Thoracic aorta (tissue), 2 donors: ENCODE data around the gene SLC44A3. TPM values are rescaled to one million over a fixed set of nuclear protein-coding genes. Genes with fewer than 3 reads are reported as not detected.

Source experiments
- ATAC-seq: fragments of 150-250 bp; one replicate; pipeline ENCODE4 v1.8.0; 2017; ENCODE audit warnings: low read depth; ENCODE audit not compliant: insufficient number of reproducible peaks, low FRiP score
- DNase-seq: peaks from one replicate; pipeline ENCODE4 v3.0.0-alpha.2; 2020; ENCODE audit warnings: low spot score
- H3K27ac ChIP-seq, 2 donors: fragments of 200-600 bp; sonication (generic); 1 replicate in 1 of 2; 2 replicates in 1 of 2; pipeline ENCODE4 v1.5.1; 2016; ENCODE audit warnings: mild to moderate bottlenecking in 2 of 2, moderate library complexity in 2 of 2
- H3K27me3 ChIP-seq: fragments of 200-600 bp; sonication (generic); replicated peaks from 2 replicates; pipeline ENCODE4 v1.6.0; 2016; ENCODE audit warnings: mild to moderate bottlenecking; ENCODE audit not compliant: insufficient read depth
- H3K36me3 ChIP-seq: fragments of 200-600 bp; sonication (generic); one replicate; pipeline ENCODE4 v1.5.1; 2016
- H3K4me1 ChIP-seq, 2 donors: fragments of 200-600 bp; sonication (generic); 1 replicate in 1 of 2; 2 replicates in 1 of 2; pipeline versions ENCODE4 v1.5.1 to v1.6.0; 2016; ENCODE audit warnings: low read depth in 2 of 2, mild to moderate bottlenecking in 1 of 2; ENCODE audit not compliant: control insufficient read depth in 1 of 2
- H3K4me3 ChIP-seq: fragments of 200-600 bp; sonication (generic); 2 replicates; pipeline ENCODE4 v1.5.1; 2016; ENCODE audit warnings: mild to moderate bottlenecking
- H3K9me3 ChIP-seq: fragments of 200-600 bp; sonication (generic); 2 replicates; pipeline ENCODE4 v1.5.1; 2016
- total RNA-seq, 2 donors: library from RNA; depleted of rRNA; stranded (reverse); fragments of >200 nt; gene quantifications; one replicate each; pipeline versions ENCODE4 v1.1.0 to v1.2.3, GENCODE V29; 2016
- TF ChIP-seq, protein P1 (sequence below): fragments of 200-600 bp; sonication (generic); IDR thresholded peaks from one replicate; pipeline ENCODE4 v1.5.1; 2019; ENCODE audit warnings: antibody characterized with exemption

Gene SLC44A3
- total RNA-seq, 2 donors from 2014 or later, result 2.5 to 3.7 TPM

DNA sequence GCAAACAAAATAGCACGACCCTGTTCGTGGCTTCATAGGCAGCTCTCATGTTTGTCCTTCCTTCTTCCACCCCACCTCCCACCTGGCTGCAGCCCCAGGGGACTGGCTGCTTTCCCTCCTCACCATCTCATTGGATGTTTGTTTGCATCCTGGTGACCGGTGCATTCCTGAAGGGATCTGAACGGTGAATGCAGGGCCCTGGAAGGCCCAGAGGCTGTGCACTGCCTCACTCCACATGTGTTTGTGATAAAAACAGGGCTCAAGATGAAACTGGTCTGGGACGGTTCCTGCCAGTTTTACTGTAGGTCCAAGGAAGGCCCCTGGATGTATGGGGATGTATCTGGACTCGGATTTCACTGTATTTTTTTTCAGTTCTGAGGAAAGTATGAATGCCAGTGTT, 63.9 kb downstream of the SLC44A3 start:
- Histone ChIP-seq H3K36me3 (no peaks in the 10 kb centered on the region), H3K27me3 (no peaks in the 10 kb centered on the region), H3K27ac (peak overlapping the region; percentile 55 to 79), H3K4me1 (peaks cover 16 to 26% of the 10 kb centered on the region in 2 donors), H3K4me3 (peak overlapping the region; percentile 39), H3K9me3 (no peaks in the 10 kb centered on the region)
- ATAC-seq (no peak), DNase-seq (no peak)
- TF ChIP-seq, protein P1, sequence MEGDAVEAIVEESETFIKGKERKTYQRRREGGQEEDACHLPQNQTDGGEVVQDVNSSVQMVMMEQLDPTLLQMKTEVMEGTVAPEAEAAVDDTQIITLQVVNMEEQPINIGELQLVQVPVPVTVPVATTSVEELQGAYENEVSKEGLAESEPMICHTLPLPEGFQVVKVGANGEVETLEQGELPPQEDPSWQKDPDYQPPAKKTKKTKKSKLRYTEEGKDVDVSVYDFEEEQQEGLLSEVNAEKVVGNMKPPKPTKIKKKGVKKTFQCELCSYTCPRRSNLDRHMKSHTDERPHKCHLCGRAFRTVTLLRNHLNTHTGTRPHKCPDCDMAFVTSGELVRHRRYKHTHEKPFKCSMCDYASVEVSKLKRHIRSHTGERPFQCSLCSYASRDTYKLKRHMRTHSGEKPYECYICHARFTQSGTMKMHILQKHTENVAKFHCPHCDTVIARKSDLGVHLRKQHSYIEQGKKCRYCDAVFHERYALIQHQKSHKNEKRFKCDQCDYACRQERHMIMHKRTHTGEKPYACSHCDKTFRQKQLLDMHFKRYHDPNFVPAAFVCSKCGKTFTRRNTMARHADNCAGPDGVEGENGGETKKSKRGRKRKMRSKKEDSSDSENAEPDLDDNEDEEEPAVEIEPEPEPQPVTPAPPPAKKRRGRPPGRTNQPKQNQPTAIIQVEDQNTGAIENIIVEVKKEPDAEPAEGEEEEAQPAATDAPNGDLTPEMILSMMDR, result no peak

DNA sequence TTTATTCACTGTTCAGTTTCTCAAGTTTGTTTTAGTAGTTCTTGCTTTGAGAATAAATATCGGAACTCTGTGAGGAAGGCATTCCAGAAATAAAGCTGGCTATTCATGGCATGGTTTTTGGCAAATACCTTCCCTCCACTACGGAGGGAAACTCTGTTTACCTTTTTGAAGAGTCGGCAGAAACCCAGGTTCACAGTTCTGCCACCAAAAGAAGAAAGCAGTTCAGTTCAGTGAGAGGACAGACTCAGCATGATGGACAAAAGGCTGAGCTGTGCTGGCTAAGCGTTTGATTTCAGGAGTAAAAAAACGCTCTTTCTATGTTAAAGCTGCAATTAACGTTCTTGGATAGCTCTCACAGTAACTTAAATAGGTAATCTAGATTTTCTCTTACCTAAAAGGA, 64.3 kb downstream of the SLC44A3 start:
- TF ChIP-seq, protein P1, result no peak
- H3K27me3 ChIP-seq, result no peaks in the 10 kb centered on the region
- H3K4me3 ChIP-seq, result peak overlapping the region; percentile 39
- no peak for ATAC-seq
- H3K27ac ChIP-seq, result peak overlapping the region; percentile 55 to 79
- H3K9me3 ChIP-seq, result no peaks in the 10 kb centered on the region
- peaks cover 16 to 26% of the 10 kb centered on the region in 2 donors for H3K4me1 ChIP-seq
- DNase-seq, result no peak
- H3K36me3 ChIP-seq, result no peaks in the 10 kb centered on the region

DNA sequence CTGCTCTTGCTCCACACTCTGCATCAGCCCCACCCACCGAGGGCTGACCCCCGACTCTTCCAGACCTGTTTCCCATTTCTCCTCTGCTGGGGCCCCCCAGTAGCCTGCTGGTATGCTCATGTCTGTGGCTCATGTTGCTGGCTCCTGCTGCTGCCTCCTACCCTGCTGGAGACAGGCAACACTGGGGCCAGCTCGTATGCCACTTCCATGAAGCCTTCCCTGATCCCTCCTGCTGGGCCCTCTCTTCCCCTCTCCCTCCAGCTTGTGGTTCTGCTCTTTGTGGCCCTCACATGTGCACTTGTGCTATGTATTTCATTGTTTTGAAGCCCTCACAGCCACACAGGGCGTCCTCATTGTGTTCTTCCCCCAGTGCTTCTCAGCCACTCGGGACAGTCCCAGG, 66.2 kb downstream of the SLC44A3 start:
- TF ChIP-seq, protein P1, result no peak
- Histone ChIP-seq H3K4me3 (no peak overlapping the region), H3K27me3 (no peaks in the 10 kb centered on the region), H3K9me3 (no peaks in the 10 kb centered on the region), H3K4me1 (peaks cover 16 to 26% of the 10 kb centered on the region in 2 donors), H3K36me3 (no peaks in the 10 kb centered on the region), H3K27ac (no peak overlapping the region)
- ATAC-seq, result no peak
- DNase-seq, result no peak

DNA sequence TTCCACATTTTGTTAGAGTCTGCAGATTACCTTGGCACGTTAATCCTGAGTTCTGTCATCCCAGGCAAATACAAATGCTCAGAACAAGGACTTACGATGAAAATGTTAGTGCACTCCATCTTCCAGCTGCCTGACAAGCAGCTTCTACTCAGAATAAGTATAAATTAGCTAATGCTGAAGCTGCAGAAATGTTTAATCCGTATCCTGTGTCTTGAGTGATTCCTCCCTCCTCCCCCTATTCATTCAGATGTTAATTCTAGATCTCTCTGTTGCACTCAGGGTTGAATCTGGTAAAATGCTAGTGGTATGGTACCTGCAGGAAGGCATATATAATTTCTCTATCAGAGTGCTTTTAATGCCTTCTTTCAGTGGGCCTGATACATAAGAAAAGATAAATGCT, 66.9 kb downstream of the SLC44A3 start:
- no peak overlapping the region for H3K27ac ChIP-seq
- no peak overlapping the region for H3K4me3 ChIP-seq
- no peaks in the 10 kb centered on the region for H3K36me3 ChIP-seq
- DNase-seq, result no peak
- no peak for ATAC-seq
- peaks cover 16 to 26% of the 10 kb centered on the region in 2 donors for H3K4me1 ChIP-seq
- TF ChIP-seq, protein P1, result no peak
- no peaks in the 10 kb centered on the region for H3K9me3 ChIP-seq
- no peaks in the 10 kb centered on the region for H3K27me3 ChIP-seq

DNA sequence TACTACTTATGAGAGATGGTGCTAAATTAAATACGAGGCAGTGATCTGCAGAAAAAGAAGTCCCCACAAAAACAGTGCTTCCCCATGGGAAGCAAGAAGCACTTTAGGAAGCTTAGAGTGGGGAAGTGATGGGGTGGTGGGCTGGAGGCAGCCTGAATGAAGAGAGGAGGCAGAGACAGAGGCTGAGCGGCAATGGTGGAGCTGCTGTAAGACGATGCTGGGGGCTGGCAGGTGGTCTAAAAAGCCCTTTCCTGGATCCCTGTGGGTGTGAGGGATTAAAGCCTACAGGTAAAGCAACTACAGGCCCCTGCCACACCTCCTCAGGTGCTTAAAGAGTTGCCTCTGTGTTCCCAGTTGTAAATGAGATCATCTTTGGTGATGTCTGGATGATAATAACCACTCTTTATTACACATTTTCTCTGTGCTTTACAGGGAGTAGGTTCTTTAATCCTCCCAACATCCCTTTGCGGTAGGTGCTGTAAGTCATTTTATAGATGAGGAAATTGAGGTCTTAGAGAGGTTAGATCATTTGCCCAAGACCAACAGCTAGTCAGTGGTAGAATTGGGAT, 67.5 kb downstream of the SLC44A3 start:
- Histone ChIP-seq H3K9me3 (no peaks in the 10 kb centered on the region), H3K4me3 (no peak overlapping the region), H3K4me1 (peaks cover 16 to 26% of the 10 kb centered on the region in 2 donors), H3K27ac (no peak overlapping the region), H3K36me3 (no peaks in the 10 kb centered on the region), H3K27me3 (no peaks in the 10 kb centered on the region)
- DNase-seq (no peak), ATAC-seq (no peak)
- TF ChIP-seq, protein P1, result no peak
